ENCODE data around the gene LMOD1. TPM values are rescaled to one million over a fixed set of nuclear protein-coding genes. Genes with fewer than 3 reads are reported as not detected.

LMOD1 gene
- total and polyA plus RNA-seq, 2 of the 8 experiments (the other 6 are each of a cell fraction or from before 2014, with no cell fraction given) = 0.77 to 1.4 TPM

DNA sequence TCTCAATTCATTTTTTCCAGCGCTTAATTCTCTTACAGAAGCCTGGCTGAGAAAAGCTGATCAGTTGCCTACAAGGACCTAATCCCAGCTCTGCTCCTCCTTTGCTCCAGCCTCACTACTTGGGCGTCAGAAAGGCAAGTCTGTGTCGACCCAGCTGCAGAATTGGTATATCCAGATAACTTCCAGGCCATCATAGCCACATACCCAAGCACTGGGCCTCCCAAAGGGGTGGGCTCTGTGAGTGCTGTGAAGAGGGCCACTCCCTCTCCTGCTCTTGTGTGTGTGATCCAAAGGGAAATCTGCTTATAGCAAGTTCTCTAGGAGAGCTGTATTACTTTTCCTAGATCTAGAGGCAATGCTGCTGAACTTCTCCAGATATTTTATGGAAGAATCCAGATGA, 18.1 kb downstream of the LMOD1 start:
- H3K4ac ChIP-seq (replicated peaks; ENCODE audit: insufficient read length, low read depth, low read length) = no peak overlapping the region
- no peak overlapping the region for H3K9ac ChIP-seq (replicated peaks in 1 of 4; ENCODE audit: extremely low read depth in 1 of 4, low read depth in 3 of 4, low read length in 3 of 4)
- ChIA-PET CTCF (ENCODE audit: partially characterized antibody) (interaction anchor here (0.9 to 3.1 kb wide), 4 partner anchors 12 to 32 kb away, joined by 3 to 19 read pairs (median 6); no protein-coding TSS in a partner anchor), POLR2A (ENCODE audit: partially characterized antibody) (interaction anchor here (1.5 kb wide), 1 partner anchor 27 kb away, joined by 4 read pairs; the partner anchor contains the start of gene TIMM17A)
- H3K56ac ChIP-seq (replicated peaks; ENCODE audit: insufficient read length, low read depth, low read length) = no peak overlapping the region
- no peaks in the 10 kb centered on the region for H4K20me1 ChIP-seq (replicated peaks in 1 of 2; ENCODE audit: control insufficient read depth in 1 of 2, insufficient read depth in 2 of 2, low read length in 2 of 2)
- no peak overlapping the region for H3K27ac ChIP-seq (ENCODE audit: low read depth, low read length)
- H4K91ac ChIP-seq (replicated peaks; ENCODE audit: insufficient read length, low read length) = no peak overlapping the region
- no peaks in the 10 kb centered on the region for H3K23me2 ChIP-seq (ENCODE audit: low read depth, low read length)
- no peak overlapping the region for H2BK15ac ChIP-seq (ENCODE audit: low read length)
- TF ChIP-seq JUND (IDR thresholded peaks at IDR 0.05; ENCODE audit: low read length) = no peak
- H3K23ac ChIP-seq (ENCODE audit: insufficient read length) = no peak overlapping the region
- no peak overlapping the region for H3K4me3 ChIP-seq (ENCODE audit: extremely low read depth in 1 of 4, insufficient read depth in 2 of 4, low read depth in 3 of 4, low read length in 4 of 4)
- no peaks in the 10 kb centered on the region for H3K9me3 ChIP-seq (ENCODE audit: insufficient read depth in 2 of 2, low read depth in 1 of 2, low read length in 1 of 2)
- no peak overlapping the region for H4K8ac ChIP-seq (ENCODE audit: extremely low read depth, insufficient read depth, low read length)
- H2BK120ac ChIP-seq (replicated peaks; ENCODE audit: low read depth, low read length) = no peak overlapping the region
- H2BK12ac ChIP-seq (ENCODE audit: low read depth, low read length) = no peak overlapping the region
- no peak overlapping the region for H3K4me2 ChIP-seq (ENCODE audit: insufficient read depth in 1 of 2, low read depth in 2 of 2, low read length in 2 of 2)
- H4K5ac ChIP-seq (ENCODE audit: insufficient read length, low read depth, low read length) = no peak overlapping the region
- H2BK5ac ChIP-seq (ENCODE audit: low read depth, low read length) = no peak overlapping the region
- H2BK20ac ChIP-seq (ENCODE audit: low read length) = no peak overlapping the region
- no peaks in the 10 kb centered on the region for H3K4me1 ChIP-seq (replicated peaks in 1 of 4; ENCODE audit: control insufficient read depth in 3 of 4, insufficient read depth in 4 of 4, low read length in 3 of 4)
- H3K27me3 ChIP-seq (replicated peaks in 1 of 4; ENCODE audit: control insufficient read depth in 3 of 4, extremely low read depth in 1 of 4, insufficient read depth in 3 of 4, low read length in 3 of 4) = no peaks in the 10 kb centered on the region
- no peak overlapping the region for H2AK5ac ChIP-seq (ENCODE audit: low read depth, low read length)
- no peaks in the 10 kb centered on the region for H3K36me3 ChIP-seq (ENCODE audit: control insufficient read depth in 2 of 4, insufficient read depth in 4 of 4, low read length in 3 of 4)
- FAIRE-seq (no peak), DNase-seq (ENCODE audit: low read depth in 1 of 2, low spot score in 2 of 2) (no peak)
- no peaks in the 10 kb centered on the region for H3K79me1 ChIP-seq (ENCODE audit: low read depth, low read length)
- H2AFZ ChIP-seq (ENCODE audit: low read length) = no peak overlapping the region
- 85% methylated on average over 3 of the region's 3 CpGs; no CpG with 5 or more reads in 1 of the 2 experiments for WGBS, 2 experiments (ENCODE audit: extremely low coverage in 1 of 2, insufficient coverage in 1 of 2, insufficient read length in 1 of 2, insufficient replicate concordance in 2 of 2, low coverage in 1 of 2, low lambda C conversion rate in 2 of 2, missing lambda C conversion rate in 1 of 2)
- H3K79me2 ChIP-seq (ENCODE audit: control insufficient read depth in 1 of 2, insufficient read depth in 2 of 2, low read length in 2 of 2) = no peaks in the 10 kb centered on the region
- no peak overlapping the region for H3K14ac ChIP-seq (ENCODE audit: insufficient read length)
- no peak overlapping the region for H3K18ac ChIP-seq (ENCODE audit: extremely low read depth, low read length)
